K562 (cell line): ENCODE measurements around the gene AKAP10. TPM values are rescaled to one million over a fixed set of nuclear protein-coding genes. Genes with fewer than 3 reads are reported as not detected.

Experiments
- POLR2G ChIP-seq: fragments of 200-400 bp; formaldehyde crosslinking; IDR thresholded peaks from 2 replicates; pipeline ENCODE4 v1.6.1; 2017; ENCODE audit warnings: low read depth, mild to moderate bottlenecking, antibody characterized with exemption, low read length, moderate library complexity
- PYGO2 ChIP-seq: fragments of 450-650 bp; IDR thresholded peaks from 2 replicates; pipeline ENCODE4 v1.6.1; 2016; ENCODE audit warnings: mild to moderate bottlenecking, missing genetic modification characterization, moderate library complexity, missing compliant biosample characterization
- RCOR1 ChIP-seq, 2 experiments: IDR thresholded peaks; 2 replicates each; pipeline ENCODE4 v1.6.1; 2012; ENCODE audit warnings: low read depth in 2 of 2, low read length in 2 of 2, borderline replicate concordance in 1 of 2, improper control_type of control experiment in 1 of 2
- SIX5 ChIP-seq, 2 experiments: IDR thresholded peaks; 2 replicates each; pipeline ENCODE4 v1.6.1; 2011; ENCODE audit warnings: low read length in 2 of 2, borderline replicate concordance in 1 of 2, low read depth in 1 of 2, mild to moderate bottlenecking in 1 of 2, moderate library complexity in 1 of 2; ENCODE audit not compliant: insufficient read depth in 1 of 2
- ZBTB1 ChIP-seq: sonication (generic); formaldehyde crosslinking; IDR thresholded peaks from 2 replicates; pipeline ENCODE4 v1.8.1; 2023; ENCODE audit warnings: missing genetic modification reagents, low read depth, mild to moderate bottlenecking, borderline replicate concordance
- ZBTB17 ChIP-seq: fragments of 450-650 bp; formaldehyde crosslinking; IDR thresholded peaks from 2 replicates; pipeline ENCODE4 v1.4.0; 2020; ENCODE audit warnings: mild to moderate bottlenecking
- ZBTB7A ChIP-seq: IDR thresholded peaks from 2 replicates; pipeline ENCODE4 v1.6.1; 2011; ENCODE audit warnings: low read depth, mild to moderate bottlenecking, low read length, moderate library complexity, borderline replicate concordance; ENCODE audit not compliant: control insufficient read depth
- ZNF586 ChIP-seq: fragments of 450-650 bp; formaldehyde crosslinking; conservative IDR thresholded peaks from 2 replicates; pipeline ENCODE4 v1.4.0; 2020; ENCODE audit warnings: mild to moderate bottlenecking, moderate library complexity
- polyA plus RNA-seq, 8 experiments: library from polyadenylated mRNA; depleted of rRNA in 4 of 8; stranded (reverse) in 5 of 8; unstranded in 3 of 8; fragments of >200 nt; fragmentation: Nextera tagmentation in 2 of 8; fragmentation: Illumina TruSeq in 1 of 8; extraction: Ambion mirVana in 2 of 8; extraction: Trizol in 1 of 8; gene quantifications; 2 replicates each; pipeline versions ENCODE4 v1.2.1 to v1.2.3, GENCODE V29; 2011 to 2014; ENCODE audit warnings: inconsistent platforms in 1 of 8, missing spikeins in 1 of 8
- total RNA-seq, 7 experiments: library from RNA; depleted of rRNA in 6 of 7; stranded (reverse); fragments of >200 nt in 6 of 7; fragmentation: Illumina TruSeq in 2 of 7; extraction: Trizol in 2 of 7; gene quantifications; 2 replicates each; pipeline versions ENCODE4 v1.2.1 to v1.2.3, GENCODE V29; 2011 to 2021; ENCODE audit warnings: low replicate concordance in 1 of 7
- TF ChIP-seq, protein P1 (sequence below), 2 experiments: IDR thresholded peaks; 2 replicates each; pipeline ENCODE4 v1.6.1; 2012; ENCODE audit warnings: improper control_type of control experiment in 2 of 2, low read depth in 2 of 2, low read length in 2 of 2, borderline replicate concordance in 1 of 2
- TF ChIP-seq, protein P2 (sequence below): fragments of 150-350 bp; conservative IDR thresholded peaks from 2 replicates; pipeline ENCODE4 v1.6.1; 2014; ENCODE audit warnings: low read length
- TF ChIP-seq, protein P3 (sequence below): sonication (generic); formaldehyde crosslinking; IDR thresholded peaks from 2 replicates; pipeline ENCODE4 v1.8.0; 2022; ENCODE audit warnings: mild to moderate bottlenecking, missing genetic modification reagents, borderline replicate concordance
- TF ChIP-seq, protein P4 (sequence below), 2 experiments: IDR thresholded peaks; 2 replicates each; pipeline ENCODE4 v1.6.1; 2011; ENCODE audit warnings: borderline replicate concordance in 1 of 2, control low read depth in 1 of 2, low read depth in 1 of 2, low read length in 1 of 2, mild to moderate bottlenecking in 1 of 2, mixed read lengths in 1 of 2, moderate library complexity in 1 of 2; ENCODE audit not compliant: insufficient read depth in 1 of 2, insufficient read length in 1 of 2, poor library complexity in 1 of 2, severe bottlenecking in 1 of 2; ENCODE audit errors: extremely low read depth in 1 of 2
- TF ChIP-seq, protein P5 (sequence below): IDR thresholded peaks from 2 replicates; pipeline ENCODE4 v1.6.1; 2011; ENCODE audit warnings: borderline replicate concordance, low read depth, mild to moderate bottlenecking, moderate library complexity, low read length; ENCODE audit not compliant: insufficient read depth, poor library complexity, severe bottlenecking

AKAP10 gene
- total and polyA plus RNA-seq, 9 of the 15 experiments (the other 6 are each of a cell fraction or from before 2014, with no cell fraction given), result 4.0 to 20.3 (median 8.2) TPM

DNA sequence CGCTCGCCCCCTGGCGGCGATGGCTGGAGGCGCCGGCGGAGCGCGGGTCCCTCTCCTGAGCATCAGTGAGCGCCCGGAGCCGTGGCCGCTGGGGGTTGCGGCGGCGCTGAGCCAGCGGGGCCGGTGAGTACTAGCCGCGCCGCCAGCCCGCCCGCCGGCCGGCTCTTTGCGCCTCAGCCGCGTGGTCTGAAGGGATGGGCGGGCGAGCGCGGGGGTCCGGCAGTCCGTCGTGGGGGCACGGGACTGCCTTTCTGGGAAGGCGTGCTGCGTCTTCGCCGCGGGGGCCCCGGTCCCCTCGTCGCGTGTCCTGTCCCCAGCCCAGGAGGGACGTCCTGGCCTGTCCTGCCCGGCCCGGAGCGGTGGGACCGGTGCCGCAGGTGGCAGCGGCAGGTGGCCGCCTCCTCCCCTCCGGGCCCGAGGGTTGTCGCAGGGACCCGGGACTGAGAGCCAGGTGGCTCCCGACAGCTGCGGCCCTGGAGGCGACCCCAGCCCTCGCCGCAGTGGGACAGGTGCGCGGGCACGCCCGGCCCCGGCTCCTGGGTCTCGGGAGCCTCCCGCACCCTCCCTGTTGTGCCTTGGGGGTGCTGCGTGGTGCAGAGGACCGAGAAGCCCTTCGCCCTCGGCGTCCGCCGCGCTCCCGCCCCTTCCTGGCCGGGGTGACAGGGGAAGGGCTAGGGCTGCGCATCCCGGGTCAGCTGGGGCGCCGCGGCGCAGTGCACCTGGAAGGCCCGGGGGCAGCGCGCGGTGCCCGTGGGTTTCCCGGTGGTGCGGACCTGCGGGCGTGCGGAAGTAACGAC lies 31.9 kb upstream of the AKAP10 start, which contains the start of gene SPECC1 (continued):
- TF ChIP-seq, protein P1, sequence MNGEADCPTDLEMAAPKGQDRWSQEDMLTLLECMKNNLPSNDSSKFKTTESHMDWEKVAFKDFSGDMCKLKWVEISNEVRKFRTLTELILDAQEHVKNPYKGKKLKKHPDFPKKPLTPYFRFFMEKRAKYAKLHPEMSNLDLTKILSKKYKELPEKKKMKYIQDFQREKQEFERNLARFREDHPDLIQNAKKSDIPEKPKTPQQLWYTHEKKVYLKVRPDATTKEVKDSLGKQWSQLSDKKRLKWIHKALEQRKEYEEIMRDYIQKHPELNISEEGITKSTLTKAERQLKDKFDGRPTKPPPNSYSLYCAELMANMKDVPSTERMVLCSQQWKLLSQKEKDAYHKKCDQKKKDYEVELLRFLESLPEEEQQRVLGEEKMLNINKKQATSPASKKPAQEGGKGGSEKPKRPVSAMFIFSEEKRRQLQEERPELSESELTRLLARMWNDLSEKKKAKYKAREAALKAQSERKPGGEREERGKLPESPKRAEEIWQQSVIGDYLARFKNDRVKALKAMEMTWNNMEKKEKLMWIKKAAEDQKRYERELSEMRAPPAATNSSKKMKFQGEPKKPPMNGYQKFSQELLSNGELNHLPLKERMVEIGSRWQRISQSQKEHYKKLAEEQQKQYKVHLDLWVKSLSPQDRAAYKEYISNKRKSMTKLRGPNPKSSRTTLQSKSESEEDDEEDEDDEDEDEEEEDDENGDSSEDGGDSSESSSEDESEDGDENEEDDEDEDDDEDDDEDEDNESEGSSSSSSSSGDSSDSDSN (IDR thresholded peaks at IDR 0.05; ENCODE audit: borderline replicate concordance in 1 of 2, low read depth in 2 of 2, low read length in 2 of 2), result peak in 1 of 2 experiments; percentile 67; a peak in 1 of 4 replicates
- TF ChIP-seq SIX5 (IDR thresholded peaks at IDR 0.05; ENCODE audit: borderline replicate concordance in 1 of 2, insufficient read depth in 1 of 2, low read depth in 1 of 2, low read length in 2 of 2) (0 out of 4 replicates have a peak, but pooled peaks of 1 of the 2 experiments have one; percentile 85), ZBTB7A (peak; percentile 83), PYGO2 (tag) (no peak), ZNF586 (no peak), ZBTB17 (CRISPR knock-in tag) (no peak), POLR2G (peak; percentile 84), ZBTB1 (CRISPR knock-in tag) (no peak), RCOR1 (IDR thresholded peaks at IDR 0.05; ENCODE audit: borderline replicate concordance in 1 of 2, low read depth in 2 of 2, low read length in 2 of 2) (peak; percentile 8 to 75; a peak in 2 of 4 replicates)
- TF ChIP-seq, protein P2, sequence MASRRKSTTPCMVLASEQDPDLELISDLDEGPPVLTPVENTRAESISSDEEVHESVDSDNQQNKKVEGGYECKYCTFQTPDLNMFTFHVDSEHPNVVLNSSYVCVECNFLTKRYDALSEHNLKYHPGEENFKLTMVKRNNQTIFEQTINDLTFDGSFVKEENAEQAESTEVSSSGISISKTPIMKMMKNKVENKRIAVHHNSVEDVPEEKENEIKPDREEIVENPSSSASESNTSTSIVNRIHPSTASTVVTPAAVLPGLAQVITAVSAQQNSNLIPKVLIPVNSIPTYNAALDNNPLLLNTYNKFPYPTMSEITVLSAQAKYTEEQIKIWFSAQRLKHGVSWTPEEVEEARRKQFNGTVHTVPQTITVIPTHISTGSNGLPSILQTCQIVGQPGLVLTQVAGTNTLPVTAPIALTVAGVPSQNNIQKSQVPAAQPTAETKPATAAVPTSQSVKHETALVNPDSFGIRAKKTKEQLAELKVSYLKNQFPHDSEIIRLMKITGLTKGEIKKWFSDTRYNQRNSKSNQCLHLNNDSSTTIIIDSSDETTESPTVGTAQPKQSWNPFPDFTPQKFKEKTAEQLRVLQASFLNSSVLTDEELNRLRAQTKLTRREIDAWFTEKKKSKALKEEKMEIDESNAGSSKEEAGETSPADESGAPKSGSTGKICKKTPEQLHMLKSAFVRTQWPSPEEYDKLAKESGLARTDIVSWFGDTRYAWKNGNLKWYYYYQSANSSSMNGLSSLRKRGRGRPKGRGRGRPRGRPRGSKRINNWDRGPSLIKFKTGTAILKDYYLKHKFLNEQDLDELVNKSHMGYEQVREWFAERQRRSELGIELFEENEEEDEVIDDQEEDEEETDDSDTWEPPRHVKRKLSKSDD, result no peak
- TF ChIP-seq, protein P3, sequence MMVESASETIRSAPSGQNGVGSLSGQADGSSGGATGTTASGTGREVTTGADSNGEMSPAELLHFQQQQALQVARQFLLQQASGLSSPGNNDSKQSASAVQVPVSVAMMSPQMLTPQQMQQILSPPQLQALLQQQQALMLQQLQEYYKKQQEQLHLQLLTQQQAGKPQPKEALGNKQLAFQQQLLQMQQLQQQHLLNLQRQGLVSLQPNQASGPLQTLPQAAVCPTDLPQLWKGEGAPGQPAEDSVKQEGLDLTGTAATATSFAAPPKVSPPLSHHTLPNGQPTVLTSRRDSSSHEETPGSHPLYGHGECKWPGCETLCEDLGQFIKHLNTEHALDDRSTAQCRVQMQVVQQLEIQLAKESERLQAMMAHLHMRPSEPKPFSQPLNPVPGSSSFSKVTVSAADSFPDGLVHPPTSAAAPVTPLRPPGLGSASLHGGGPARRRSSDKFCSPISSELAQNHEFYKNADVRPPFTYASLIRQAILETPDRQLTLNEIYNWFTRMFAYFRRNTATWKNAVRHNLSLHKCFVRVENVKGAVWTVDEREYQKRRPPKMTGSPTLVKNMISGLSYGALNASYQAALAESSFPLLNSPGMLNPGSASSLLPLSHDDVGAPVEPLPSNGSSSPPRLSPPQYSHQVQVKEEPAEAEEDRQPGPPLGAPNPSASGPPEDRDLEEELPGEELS (CRISPR knock-in tag), result peak; percentile 81; the same call in 1 of the 2 replicates
- TF ChIP-seq, protein P4, sequence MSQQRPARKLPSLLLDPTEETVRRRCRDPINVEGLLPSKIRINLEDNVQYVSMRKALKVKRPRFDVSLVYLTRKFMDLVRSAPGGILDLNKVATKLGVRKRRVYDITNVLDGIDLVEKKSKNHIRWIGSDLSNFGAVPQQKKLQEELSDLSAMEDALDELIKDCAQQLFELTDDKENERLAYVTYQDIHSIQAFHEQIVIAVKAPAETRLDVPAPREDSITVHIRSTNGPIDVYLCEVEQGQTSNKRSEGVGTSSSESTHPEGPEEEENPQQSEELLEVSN (IDR thresholded peaks at IDR 0.05; ENCODE audit: borderline replicate concordance in 1 of 2, extremely low read depth in 1 of 2, insufficient read depth in 1 of 2, insufficient read length in 1 of 2, low read depth in 1 of 2, low read length in 1 of 2, poor library complexity in 1 of 2, severe bottlenecking in 1 of 2), result peak in 1 of 2 experiments; percentile 73
- TF ChIP-seq, protein P5, sequence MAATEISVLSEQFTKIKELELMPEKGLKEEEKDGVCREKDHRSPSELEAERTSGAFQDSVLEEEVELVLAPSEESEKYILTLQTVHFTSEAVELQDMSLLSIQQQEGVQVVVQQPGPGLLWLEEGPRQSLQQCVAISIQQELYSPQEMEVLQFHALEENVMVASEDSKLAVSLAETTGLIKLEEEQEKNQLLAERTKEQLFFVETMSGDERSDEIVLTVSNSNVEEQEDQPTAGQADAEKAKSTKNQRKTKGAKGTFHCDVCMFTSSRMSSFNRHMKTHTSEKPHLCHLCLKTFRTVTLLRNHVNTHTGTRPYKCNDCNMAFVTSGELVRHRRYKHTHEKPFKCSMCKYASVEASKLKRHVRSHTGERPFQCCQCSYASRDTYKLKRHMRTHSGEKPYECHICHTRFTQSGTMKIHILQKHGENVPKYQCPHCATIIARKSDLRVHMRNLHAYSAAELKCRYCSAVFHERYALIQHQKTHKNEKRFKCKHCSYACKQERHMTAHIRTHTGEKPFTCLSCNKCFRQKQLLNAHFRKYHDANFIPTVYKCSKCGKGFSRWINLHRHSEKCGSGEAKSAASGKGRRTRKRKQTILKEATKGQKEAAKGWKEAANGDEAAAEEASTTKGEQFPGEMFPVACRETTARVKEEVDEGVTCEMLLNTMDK, result peak; percentile 95
